HepG2 (cell line): ENCODE data around the gene BAZ1A. TPM values are rescaled to one million over a fixed set of nuclear protein-coding genes. Genes with fewer than 3 reads are reported as not detected.

ENCODE experiments used
- EEA1 ChIP-seq: sonication (generic); formaldehyde crosslinking; IDR thresholded peaks from 2 replicates; pipeline ENCODE4 v1.5.1; 2020; ENCODE audit warnings: mild to moderate bottlenecking, missing genetic modification reagents, borderline replicate concordance
- ELK4 ChIP-seq: sonication (generic); formaldehyde crosslinking; IDR thresholded peaks from 2 replicates; pipeline ENCODE4 v1.9.0; 2021; ENCODE audit warnings: missing genetic modification reagents, borderline replicate concordance
- MXD1 ChIP-seq: sonication (generic); formaldehyde crosslinking; IDR thresholded peaks from 2 replicates; pipeline ENCODE4 v1.4.0; 2020; ENCODE audit warnings: mild to moderate bottlenecking, missing genetic modification reagents
- NR2F1 ChIP-seq, 2 experiments: fragments of 450-650 bp in 1 of 2; formaldehyde crosslinking in 1 of 2; IDR thresholded peaks; 2 replicates each; pipeline versions ENCODE4 v1.5.0 to v1.6.1; 2016 to 2020; ENCODE audit warnings: mild to moderate bottlenecking in 1 of 2, missing compliant biosample characterization in 1 of 2, missing genetic modification reagents in 1 of 2, moderate library complexity in 1 of 2
- PAXIP1 ChIP-seq: sonication (generic); formaldehyde crosslinking; conservative IDR thresholded peaks from 2 replicates; pipeline ENCODE4 v1.4.0; 2020; ENCODE audit warnings: mild to moderate bottlenecking, missing genetic modification reagents, moderate library complexity
- PHF21A ChIP-seq: sonication (generic); formaldehyde crosslinking; IDR thresholded peaks from 2 replicates; pipeline ENCODE4 v1.5.0; 2020; ENCODE audit warnings: mild to moderate bottlenecking, missing genetic modification reagents
- RXRB ChIP-seq: IDR thresholded peaks from 2 replicates; pipeline ENCODE4 v1.6.1; 2016; ENCODE audit warnings: borderline replicate concordance, missing genetic modification reagents, missing compliant biosample characterization
- WIZ ChIP-seq: sonication (generic); formaldehyde crosslinking; IDR thresholded peaks from 2 replicates; pipeline ENCODE4 v1.5.1; 2020; ENCODE audit warnings: mild to moderate bottlenecking, missing genetic modification reagents
- ZHX2 ChIP-seq, 2 experiments: sonication (generic) in 1 of 2; formaldehyde crosslinking in 1 of 2; IDR thresholded peaks; 2 replicates each; pipeline versions ENCODE4 v1.6.1 to v1.9.0; 2014 to 2022; ENCODE audit warnings: antibody characterized with exemption in 1 of 2, borderline replicate concordance in 1 of 2, inconsistent platforms in 1 of 2, low read depth in 1 of 2, missing genetic modification reagents in 1 of 2
- ZNF260 ChIP-seq: sonication (generic); formaldehyde crosslinking; IDR thresholded peaks from 2 replicates; pipeline ENCODE4 v1.4.0; 2020; ENCODE audit warnings: missing genetic modification reagents, low read depth, mild to moderate bottlenecking, borderline replicate concordance
- ZNF605 ChIP-seq: sonication (generic); formaldehyde crosslinking; IDR thresholded peaks from 2 replicates; pipeline ENCODE4 v1.8.0; 2022; ENCODE audit warnings: mild to moderate bottlenecking, missing genetic modification reagents
- ZNF619 ChIP-seq: sonication (generic); formaldehyde crosslinking; IDR thresholded peaks from 2 replicates; pipeline ENCODE4 v1.4.0; 2020; ENCODE audit warnings: mild to moderate bottlenecking, missing genetic modification reagents
- ZNF761 ChIP-seq: sonication (generic); formaldehyde crosslinking; conservative IDR thresholded peaks from 2 replicates; pipeline ENCODE4 v1.4.0; 2020; ENCODE audit warnings: mild to moderate bottlenecking, missing genetic modification reagents
- ZNF773 ChIP-seq: sonication (generic); formaldehyde crosslinking; IDR thresholded peaks from 2 replicates; pipeline ENCODE4 v1.4.0; 2020; ENCODE audit warnings: missing genetic modification reagents, borderline replicate concordance
- polyA plus RNA-seq, 8 experiments: library from polyadenylated mRNA; depleted of rRNA in 3 of 8; stranded (reverse) in 7 of 8; unstranded in 1 of 8; fragments of >200 nt; fragmentation: Illumina TruSeq in 4 of 8; extraction: Trizol in 4 of 8; gene quantifications; 2 replicates each; pipeline versions ENCODE4 v1.2.1 to v1.2.3, GENCODE V29; 2011 to 2016; ENCODE audit warnings: low read depth in 4 of 8, missing spikeins in 1 of 8, mixed read lengths in 1 of 8; ENCODE audit not compliant: insufficient read depth in 1 of 8
- total RNA-seq, 5 experiments: library from RNA; depleted of rRNA; stranded (reverse); fragments of >200 nt; fragmentation: Illumina TruSeq; extraction: Trizol; gene quantifications; 2 replicates each; pipeline ENCODE4 v1.2.3, GENCODE V29; 2016; ENCODE audit warnings: low read depth in 1 of 5

Gene BAZ1A
- total and polyA plus RNA-seq, 2 of the 13 experiments (the other 11 are each of a cell fraction or from before 2014, with no cell fraction given), result 20.9 to 56.8 TPM

- TF ChIP-seq ZHX2 (IDR thresholded peaks at IDR 0.05; ENCODE audit: low read depth), result peak; percentile 62
- no peak for TF ChIP-seq ZHX2 (CRISPR knock-in tag; IDR thresholded peaks at IDR 0.05; ENCODE audit: borderline replicate concordance)
- TF ChIP-seq ZNF773 (CRISPR knock-in tag), result peak; percentile 22; the same call in 1 of the 2 replicates
- 0 out of 2 replicates have a peak, but pooled peaks have one; percentile 34 for TF ChIP-seq EEA1 (CRISPR knock-in tag)
- peak; percentile 22; the same call in 1 of the 2 replicates for TF ChIP-seq WIZ (CRISPR knock-in tag)
- peak; percentile 86 for TF ChIP-seq PHF21A
- TF ChIP-seq ELK4 (CRISPR knock-in tag), result no peak
- peak in 1 of 2 experiments; percentile 29; a peak in 2 of 4 replicates for TF ChIP-seq NR2F1 (CRISPR knock-in tag; IDR thresholded peaks at IDR 0.05)
- TF ChIP-seq ZNF260 (CRISPR knock-in tag), result peak; percentile 95; the same call in 1 of the 2 replicates
- peak; percentile 72 for TF ChIP-seq RXRB
- peak; percentile 99 for TF ChIP-seq MXD1 (CRISPR knock-in tag)
- TF ChIP-seq ZNF761, result peak; percentile 97
- TF ChIP-seq ZNF605 (CRISPR knock-in tag), result peak; percentile 98
- TF ChIP-seq PAXIP1 (CRISPR knock-in tag), result peak; percentile 61; the same call in 1 of the 2 replicates
- peak; percentile 97 for TF ChIP-seq ZNF619 (CRISPR knock-in tag)
Measured at GRCh38 chr14:34873589-34874385, 1.4 kb downstream of the BAZ1A start (continued).
